ENCODE data around the gene SLC6A19.

- TF ChIP-seq CTCF (IDR thresholded peaks at IDR 0.05) (no peak), POLR2A (IDR thresholded peaks at IDR 0.05) (no peak)
Measured at GRCh38 chr5:1187950-1188334, 13.5 kb upstream of the SLC6A19 start.

Data from adrenal gland (tissue), 5 donors.